IPS DF 6.9 (cell line): Measurements from ENCODE around the gene MME.
"Not testable (repeated sequence)": the region's sequence is repeated elsewhere in the genome, so short reads cannot be mapped to it uniquely, and the experiment has no call there.

Experiments used
- DNase-seq: peaks from one replicate; pipeline ENCODE4 v3.0.0-alpha.2; 2013; ENCODE audit warnings: low read depth, low spot score
- H3K27ac ChIP-seq: one replicate; pipeline ENCODE4 v1.5.1; 2013; ENCODE audit warnings: low read length, control low read depth
- H3K27me3 ChIP-seq: 2 replicates; pipeline ENCODE4 v1.6.1; 2013; ENCODE audit warnings: mild to moderate bottlenecking, low read length; ENCODE audit not compliant: control insufficient read depth, insufficient read depth
- H3K36me3 ChIP-seq: 2 replicates; pipeline ENCODE4 v1.6.1; 2013; ENCODE audit warnings: low read length; ENCODE audit not compliant: control insufficient read depth, insufficient read depth
- H3K4me1 ChIP-seq: 2 replicates; pipeline ENCODE4 v1.6.1; 2013; ENCODE audit warnings: low read length; ENCODE audit not compliant: control insufficient read depth, insufficient read depth
- H3K4me3 ChIP-seq: 2 replicates; pipeline ENCODE4 v1.5.1; 2013; ENCODE audit warnings: mild to moderate bottlenecking, low read length
- H3K9me3 ChIP-seq: 2 replicates; pipeline ENCODE4 v1.6.1; 2013; ENCODE audit warnings: low read length, inconsistent platforms; ENCODE audit not compliant: control insufficient read depth, insufficient read depth
- WGBS: extraction: QIAGEN DNeasy Blood & Tissue Kit; methylation state at CpG from one replicate; pipeline ENCODE4 v1.1.7; 2013; ENCODE audit warnings: mixed read lengths, missing lambda C conversion rate; ENCODE audit not compliant: insufficient read length, insufficient coverage; 5-methylcytosine and 5-hydroxymethylcytosine counted together

MME gene

DNA sequence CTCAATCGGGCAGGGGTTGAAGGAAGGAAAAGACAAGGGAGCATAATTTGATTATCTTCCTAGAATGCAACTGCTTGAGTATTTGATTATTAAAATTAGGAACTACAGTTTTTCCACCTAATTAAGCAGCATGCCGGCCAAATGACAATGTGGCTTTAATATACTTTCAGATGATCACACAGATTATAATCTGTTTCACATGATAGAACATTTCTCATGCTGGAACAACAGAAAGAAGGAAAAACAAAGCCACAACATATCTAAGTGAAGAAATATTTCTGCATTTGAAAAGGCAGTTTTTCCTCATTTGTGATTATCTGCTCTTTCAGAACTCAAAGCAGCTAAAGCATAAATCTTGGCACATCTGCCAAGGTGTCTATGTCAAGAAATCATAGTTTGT lies 130.6 kb downstream of the MME start:
- Histone ChIP-seq H3K36me3 (no peaks in the 10 kb centered on the region), H3K4me1 (no peaks in the 10 kb centered on the region), H3K27me3 (no peaks in the 10 kb centered on the region), H3K4me3 (no peak overlapping the region), H3K27ac (no peak overlapping the region), H3K9me3 (no peaks in the 10 kb centered on the region)
- DNase-seq = no peak
- no CpG with 5 or more reads among the region's 2 CpGs for WGBS

DNA sequence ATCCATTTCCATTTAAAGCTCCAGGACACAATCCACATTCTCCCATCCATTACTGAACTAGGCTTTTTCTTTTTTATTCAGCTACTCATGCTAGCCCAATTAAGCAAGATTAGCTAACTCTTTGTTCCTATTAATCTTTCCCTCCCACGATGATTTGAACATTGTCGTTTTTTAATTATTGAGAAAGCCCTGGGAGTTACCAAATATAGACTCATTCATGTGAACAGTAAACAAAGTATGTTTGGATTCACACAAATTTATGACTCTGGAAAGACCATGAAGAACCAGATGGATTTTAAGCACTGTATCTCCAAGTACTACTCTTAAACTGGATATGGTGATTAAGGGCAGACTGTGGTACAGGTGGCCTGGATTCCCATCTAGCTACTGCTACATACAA lies 131.1 kb downstream of the MME start:
- H3K4me1 ChIP-seq = no peaks in the 10 kb centered on the region
- no peaks in the 10 kb centered on the region for H3K9me3 ChIP-seq
- no peaks in the 10 kb centered on the region for H3K36me3 ChIP-seq
- no CpG with 5 or more reads among the region's 2 CpGs for WGBS
- H3K27ac ChIP-seq = no peak overlapping the region
- DNase-seq = no peak
- H3K4me3 ChIP-seq = no peak overlapping the region
- H3K27me3 ChIP-seq = no peaks in the 10 kb centered on the region

DNA sequence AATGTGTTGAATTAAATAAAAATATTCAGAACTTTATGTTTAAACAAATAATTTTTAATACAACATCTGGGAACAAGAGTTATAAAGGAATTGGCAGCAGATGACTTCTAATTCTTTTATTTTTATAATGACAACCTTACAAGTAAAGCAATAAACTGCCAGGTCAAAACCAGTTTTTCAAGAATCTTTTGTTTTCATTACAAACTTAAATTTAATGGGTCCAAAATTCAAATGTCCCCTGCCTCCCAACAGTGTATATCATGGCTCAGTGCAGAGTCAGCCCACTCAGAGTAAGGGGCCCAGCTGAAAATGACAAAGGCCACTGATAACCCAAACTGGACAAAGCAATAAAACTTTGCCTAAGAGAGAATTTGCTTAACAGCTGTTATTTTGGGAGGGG lies 131.8 kb downstream of the MME start:
- Histone ChIP-seq H3K27me3 (no peaks in the 10 kb centered on the region), H3K4me1 (no peaks in the 10 kb centered on the region), H3K36me3 (no peaks in the 10 kb centered on the region), H3K4me3 (no peak overlapping the region), H3K27ac (no peak overlapping the region), H3K9me3 (no peaks in the 10 kb centered on the region)
- no peak for DNase-seq

DNA sequence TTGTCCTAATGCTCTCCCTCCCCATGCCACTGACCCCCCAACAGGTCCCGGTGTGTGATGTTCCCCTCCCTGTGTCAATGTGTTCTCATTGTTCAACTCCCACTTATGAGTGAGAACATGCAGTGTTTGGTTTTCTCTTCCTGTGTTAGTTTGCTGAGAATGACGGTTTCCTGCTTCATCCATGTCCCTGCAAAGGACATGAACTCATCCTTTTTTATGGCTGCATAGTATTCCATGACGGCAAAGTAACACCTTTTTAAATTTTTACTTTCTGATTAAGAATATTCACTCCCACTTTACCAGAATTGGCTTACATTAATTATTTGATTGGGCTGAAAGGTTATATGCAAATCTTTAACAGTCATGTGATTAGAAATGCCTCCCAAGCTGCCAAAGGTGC lies 135.9 kb downstream of the MME start:
- not testable (repeated sequence) for DNase-seq, H3K27me3 ChIP-seq, H3K9me3 ChIP-seq, H3K36me3 ChIP-seq, H3K4me3 ChIP-seq, H3K4me1 ChIP-seq, H3K27ac ChIP-seq
- WGBS = no CpG with 5 or more reads among the region's 3 CpGs

DNA sequence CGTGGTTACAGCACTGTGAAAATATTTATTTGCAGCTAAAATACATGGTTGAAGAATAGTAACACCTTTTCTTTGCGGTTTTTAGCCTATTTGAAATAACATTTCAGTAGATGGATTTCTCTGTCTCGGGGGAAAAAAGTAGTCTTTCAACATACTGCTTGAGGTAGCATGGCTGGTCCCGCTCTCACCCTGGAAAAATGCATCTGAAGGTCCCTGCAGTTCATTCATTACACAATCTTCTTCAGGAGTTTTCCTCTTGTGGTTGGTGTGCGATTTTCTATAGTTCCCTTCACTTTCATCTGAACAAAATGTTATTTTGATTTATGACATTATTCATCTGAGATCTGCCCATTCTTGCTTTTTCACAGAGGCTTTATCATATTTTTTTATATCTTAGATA lies 137.5 kb downstream of the MME start:
- Histone ChIP-seq H3K4me1 (no peaks in the 10 kb centered on the region), H3K9me3 (no peaks in the 10 kb centered on the region), H3K4me3 (no peak overlapping the region), H3K36me3 (no peaks in the 10 kb centered on the region), H3K27me3 (no peaks in the 10 kb centered on the region), H3K27ac (no peak overlapping the region)
- WGBS = no CpG with 5 or more reads among the region's 5 CpGs
- DNase-seq = no peak

DNA sequence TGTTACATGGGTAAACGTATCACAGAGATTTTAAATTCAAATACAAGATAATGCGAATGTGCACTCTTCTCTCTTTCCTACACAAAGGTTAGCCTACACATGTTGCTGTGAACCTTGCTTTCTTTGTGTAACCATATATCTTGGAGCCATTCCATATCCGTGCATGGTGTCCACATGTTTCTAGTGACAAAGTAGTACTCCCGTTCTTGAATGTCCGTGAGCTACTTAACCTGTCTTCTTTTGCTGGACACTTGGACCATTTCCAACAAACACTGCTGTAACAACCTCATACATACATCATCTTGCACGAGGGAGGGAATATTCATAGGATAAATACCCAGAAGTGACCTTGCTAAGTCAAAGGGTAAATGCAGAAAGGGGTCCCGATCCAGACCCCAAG lies 138.3 kb downstream of the MME start:
- DNase-seq = no peak
- Histone ChIP-seq H3K4me1 (no peaks in the 10 kb centered on the region), H3K27ac (no peak overlapping the region), H3K9me3 (no peaks in the 10 kb centered on the region), H3K36me3 (no peaks in the 10 kb centered on the region), H3K4me3 (no peak overlapping the region), H3K27me3 (no peaks in the 10 kb centered on the region)
- no CpG with 5 or more reads among the region's 7 CpGs for WGBS

DNA sequence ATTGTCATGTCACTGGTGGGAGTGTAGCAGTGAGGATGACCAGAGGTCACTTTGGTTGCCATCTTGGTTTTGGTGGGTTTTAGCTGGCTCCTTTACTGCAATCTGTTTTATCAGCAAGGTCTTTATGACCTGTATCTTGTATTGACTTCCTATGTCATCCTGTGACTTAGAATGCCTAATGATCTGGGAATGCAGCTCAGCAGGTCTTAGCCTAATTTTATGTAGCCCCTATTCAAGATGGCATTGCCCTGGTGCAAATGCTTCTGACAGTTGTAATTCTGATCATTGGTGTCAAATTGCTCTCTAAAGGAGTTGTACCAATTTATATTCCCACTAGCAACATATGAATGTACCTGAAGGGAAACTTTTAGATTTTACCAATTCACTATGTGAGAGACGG lies 139.0 kb downstream of the MME start:
- no CpG with 5 or more reads among the region's 1 CpG for WGBS
- no peaks in the 10 kb centered on the region for H3K9me3 ChIP-seq
- H3K27me3 ChIP-seq = no peaks in the 10 kb centered on the region
- no peak overlapping the region for H3K4me3 ChIP-seq
- no peaks in the 10 kb centered on the region for H3K4me1 ChIP-seq
- no peak for DNase-seq
- H3K27ac ChIP-seq = no peak overlapping the region
- H3K36me3 ChIP-seq = no peaks in the 10 kb centered on the region

DNA sequence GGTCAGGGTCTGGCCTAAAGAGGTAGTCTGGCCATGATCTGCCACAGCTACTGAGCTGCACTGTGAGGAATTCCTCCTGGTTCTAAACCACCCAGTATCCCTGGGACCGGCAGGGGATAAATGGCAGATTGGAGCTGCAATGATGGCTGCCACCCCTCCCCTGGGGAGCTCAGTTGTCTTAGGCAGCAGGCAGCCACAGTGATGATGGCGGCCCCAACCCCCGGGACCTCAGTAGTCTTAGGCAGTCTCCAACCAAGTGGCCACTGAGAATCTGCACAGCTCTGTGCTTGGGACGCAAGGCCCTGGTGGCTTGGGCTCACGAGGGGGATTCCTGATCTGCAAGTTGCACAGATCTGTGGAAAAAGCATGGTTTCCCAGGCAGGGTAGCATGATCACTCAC lies 145.3 kb downstream of the MME start:
- Histone ChIP-seq H3K4me3 (no peak overlapping the region), H3K36me3 (no peaks in the 10 kb centered on the region), H3K27ac (no peak overlapping the region), H3K9me3 (no peaks in the 10 kb centered on the region), H3K4me1 (no peaks in the 10 kb centered on the region), H3K27me3 (no peaks in the 10 kb centered on the region)
- WGBS = no CpG with 5 or more reads among the region's 5 CpGs
- DNase-seq = no peak

DNA sequence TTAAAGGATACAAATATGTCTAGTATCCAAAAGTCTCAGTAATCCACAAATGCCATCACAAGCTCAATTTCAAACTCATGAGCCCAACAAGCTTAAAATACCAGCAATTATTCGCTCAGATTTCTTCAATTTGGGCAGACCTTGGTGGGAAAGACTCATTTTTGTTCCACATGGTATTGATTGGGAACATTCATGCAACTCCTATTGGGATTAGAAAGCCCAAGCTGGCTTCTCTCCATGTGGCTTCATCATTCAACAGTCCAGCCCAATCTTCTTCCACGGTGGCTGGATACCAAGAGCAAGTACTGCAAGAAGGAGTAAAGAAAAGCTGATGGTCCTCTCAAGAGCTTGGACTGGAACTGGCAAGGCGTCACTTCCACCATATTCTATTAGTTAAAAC lies 147.0 kb downstream of the MME start:
- Histone ChIP-seq H3K9me3 (no peaks in the 10 kb centered on the region), H3K36me3 (no peaks in the 10 kb centered on the region), H3K27me3 (no peaks in the 10 kb centered on the region), H3K4me1 (no peaks in the 10 kb centered on the region), H3K4me3 (no peak overlapping the region), H3K27ac (no peak overlapping the region)
- WGBS = no CpG with 5 or more reads among the region's 3 CpGs
- no peak for DNase-seq

DNA sequence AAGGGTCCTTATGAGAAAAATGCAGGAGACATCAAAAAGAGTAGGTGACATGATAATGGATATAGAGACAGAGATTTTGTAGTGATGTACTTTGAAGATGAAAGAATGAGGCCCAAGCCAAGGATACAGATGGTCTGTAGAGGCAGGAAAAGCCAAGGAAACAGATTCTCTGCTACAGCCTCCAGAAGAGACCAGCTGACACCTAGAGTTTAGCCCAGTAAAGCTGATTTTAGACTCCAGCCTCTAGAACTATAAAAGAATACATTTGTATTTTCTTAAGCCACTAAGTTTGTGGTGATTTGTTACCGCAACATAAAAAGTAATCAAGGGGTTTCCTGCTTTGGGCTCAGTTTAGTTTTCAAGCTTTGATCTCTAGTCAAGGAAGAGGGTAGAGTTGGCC lies 148.6 kb downstream of the MME start:
- DNase-seq = no peak
- Histone ChIP-seq H3K36me3 (no peaks in the 10 kb centered on the region), H3K9me3 (no peaks in the 10 kb centered on the region), H3K27ac (no peak overlapping the region), H3K27me3 (no peaks in the 10 kb centered on the region), H3K4me1 (no peaks in the 10 kb centered on the region), H3K4me3 (no peak overlapping the region)
- WGBS = no CpG with 5 or more reads among the region's 1 CpG

DNA sequence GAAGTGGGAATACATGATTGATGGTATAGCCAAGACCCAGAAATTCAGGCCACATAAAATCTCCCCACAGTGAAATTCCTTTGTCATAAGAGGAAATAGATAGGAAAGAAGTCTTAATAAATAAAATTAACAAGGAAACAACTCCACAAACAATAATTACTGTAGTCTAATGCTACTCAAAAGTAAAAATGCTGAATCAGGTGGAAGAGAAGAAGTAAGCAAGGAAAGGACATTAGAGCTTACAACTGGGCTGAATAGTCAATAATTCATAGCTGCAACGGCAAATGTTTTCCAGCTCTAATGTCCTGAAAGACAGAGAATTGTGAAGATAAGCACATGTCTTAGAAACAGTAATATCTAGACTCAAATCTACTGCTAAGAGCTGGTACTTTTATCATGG lies 149.0 kb downstream of the MME start:
- no peaks in the 10 kb centered on the region for H3K27me3 ChIP-seq
- H3K4me1 ChIP-seq = no peaks in the 10 kb centered on the region
- no peak overlapping the region for H3K4me3 ChIP-seq
- H3K36me3 ChIP-seq = no peaks in the 10 kb centered on the region
- H3K9me3 ChIP-seq = no peaks in the 10 kb centered on the region
- no peak overlapping the region for H3K27ac ChIP-seq
- no CpG with 5 or more reads among the region's 1 CpG for WGBS
- DNase-seq = no peak
